Measurements from ENCODE around the gene SORCS3. TPM values are rescaled to one million over a fixed set of nuclear protein-coding genes. Genes with fewer than 3 reads are reported as not detected.

Gene SORCS3
- total RNA-seq, 1 experiment from 2014 or later, result not detected

DNA sequence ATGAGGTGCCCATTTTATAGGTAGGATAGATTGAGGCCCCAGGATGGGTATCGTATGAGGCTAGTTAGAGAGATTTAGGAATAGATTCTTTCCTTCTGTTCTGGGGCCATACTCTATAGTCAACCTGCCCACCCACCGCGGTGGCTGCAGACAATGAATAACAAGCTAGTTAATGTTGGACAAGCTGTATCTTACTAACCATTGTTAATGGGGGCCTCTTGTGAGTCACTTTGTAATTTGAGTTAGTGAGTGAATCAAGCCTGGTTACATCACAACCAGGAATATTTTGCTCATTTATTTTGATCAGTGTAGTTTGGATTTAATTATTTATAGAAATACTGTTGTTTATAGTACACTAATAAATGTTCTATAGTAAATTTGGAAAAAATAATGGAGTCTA is 7.3 kb downstream of the SORCS3 start:
- TF ChIP-seq, protein P1, sequence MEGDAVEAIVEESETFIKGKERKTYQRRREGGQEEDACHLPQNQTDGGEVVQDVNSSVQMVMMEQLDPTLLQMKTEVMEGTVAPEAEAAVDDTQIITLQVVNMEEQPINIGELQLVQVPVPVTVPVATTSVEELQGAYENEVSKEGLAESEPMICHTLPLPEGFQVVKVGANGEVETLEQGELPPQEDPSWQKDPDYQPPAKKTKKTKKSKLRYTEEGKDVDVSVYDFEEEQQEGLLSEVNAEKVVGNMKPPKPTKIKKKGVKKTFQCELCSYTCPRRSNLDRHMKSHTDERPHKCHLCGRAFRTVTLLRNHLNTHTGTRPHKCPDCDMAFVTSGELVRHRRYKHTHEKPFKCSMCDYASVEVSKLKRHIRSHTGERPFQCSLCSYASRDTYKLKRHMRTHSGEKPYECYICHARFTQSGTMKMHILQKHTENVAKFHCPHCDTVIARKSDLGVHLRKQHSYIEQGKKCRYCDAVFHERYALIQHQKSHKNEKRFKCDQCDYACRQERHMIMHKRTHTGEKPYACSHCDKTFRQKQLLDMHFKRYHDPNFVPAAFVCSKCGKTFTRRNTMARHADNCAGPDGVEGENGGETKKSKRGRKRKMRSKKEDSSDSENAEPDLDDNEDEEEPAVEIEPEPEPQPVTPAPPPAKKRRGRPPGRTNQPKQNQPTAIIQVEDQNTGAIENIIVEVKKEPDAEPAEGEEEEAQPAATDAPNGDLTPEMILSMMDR (conservative IDR thresholded peaks at IDR 0.05), result no peak
- Histone ChIP-seq H3K4me1 (replicated peaks; ENCODE audit: insufficient read depth) (no peaks in the 10 kb centered on the region), H3K4me2 (no peak overlapping the region), H3K27ac (no peak overlapping the region), H2AFZ (no peak overlapping the region), H3K36me3 (ENCODE audit: low read depth) (no peaks in the 10 kb centered on the region), H3K9me2 (ENCODE audit: insufficient read depth) (no peaks in the 10 kb centered on the region), H3K4me3 (no peak overlapping the region), H3F3A (ENCODE audit: insufficient read depth, low read depth) (no peaks in the 10 kb centered on the region), H4K20me1 (ENCODE audit: insufficient read depth) (no peaks in the 10 kb centered on the region), H3K27me3 (ENCODE audit: insufficient read depth, low read depth) (no peaks in the 10 kb centered on the region), H3K9me3 (ENCODE audit: insufficient read depth, low read depth) (no peaks in the 10 kb centered on the region), H3K79me2 (ENCODE audit: low read depth) (no peaks in the 10 kb centered on the region)
- DNase-seq, result no peak
- ChIA-PET POLR2A (ENCODE audit: unreplicated experiment) (no interaction called here), CTCF (no interaction called here)
- BruUV-seq (replicated peaks), result no TSS peak
- intact Hi-C loops (cut with micrococcal nuclease; ENCODE audit: unreplicated experiment), result no loop called here

DNA sequence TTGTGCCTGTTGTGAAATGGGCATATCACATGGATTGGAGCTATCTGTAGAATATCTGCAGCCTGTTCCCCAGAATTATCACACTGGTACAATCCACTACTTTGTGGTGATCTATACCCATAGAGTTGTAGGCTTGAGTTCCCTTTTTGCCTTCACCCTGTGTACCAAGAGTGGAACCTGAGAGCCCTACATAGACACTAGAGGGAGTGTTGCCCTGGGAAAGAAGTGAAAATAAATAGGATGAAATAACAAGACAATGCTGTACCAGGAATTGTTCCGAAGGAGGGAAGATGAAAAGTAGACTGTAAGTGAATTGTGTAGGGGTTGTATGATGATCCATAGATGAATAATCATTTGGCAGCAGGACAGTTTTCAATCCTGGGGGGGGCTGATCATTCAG is 9.0 kb downstream of the SORCS3 start:
- BruUV-seq (replicated peaks), result no TSS peak
- DNase-seq, result no peak
- H3K27me3 ChIP-seq (ENCODE audit: insufficient read depth, low read depth), result no peaks in the 10 kb centered on the region

DNA sequence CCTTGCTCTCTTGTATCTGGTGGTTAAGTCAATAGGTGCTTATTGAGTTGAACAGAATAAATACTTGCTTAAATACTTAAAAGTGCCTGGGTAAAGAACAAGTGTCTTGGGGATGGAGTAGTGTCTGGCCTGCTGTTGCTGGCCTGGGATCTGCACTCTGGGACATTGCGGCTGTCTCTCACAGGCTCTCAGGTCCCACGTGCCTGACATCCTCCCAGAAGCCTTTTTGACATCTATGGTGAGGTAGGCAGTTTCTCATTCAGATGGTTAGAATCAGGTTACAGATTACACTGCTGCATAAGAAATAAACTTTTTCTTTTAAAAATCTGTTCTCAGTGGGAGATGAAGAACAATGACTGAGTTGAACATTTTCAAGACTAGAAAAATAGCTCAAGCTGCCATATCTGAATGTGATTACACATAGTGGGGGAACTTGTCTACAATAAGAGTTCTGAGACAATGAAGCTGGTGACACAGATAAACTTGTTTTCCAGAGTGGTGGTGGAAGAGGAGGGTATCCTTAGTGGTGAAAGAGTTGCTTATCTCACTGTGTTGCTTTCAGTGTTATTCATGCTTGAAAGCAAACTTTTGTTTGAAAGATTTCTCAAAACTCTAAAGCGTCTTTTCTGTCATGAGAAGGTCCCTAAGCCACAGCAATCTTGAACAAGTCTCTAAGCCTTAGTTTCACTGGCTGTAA is 9.7 kb downstream of the SORCS3 start:
- Histone ChIP-seq H3K27ac (no peak overlapping the region), H3K4me3 (no peak overlapping the region), H3K4me2 (no peak overlapping the region), H2AFZ (no peak overlapping the region), H3K27me3 (ENCODE audit: insufficient read depth, low read depth) (no peaks in the 10 kb centered on the region), H3K36me3 (ENCODE audit: low read depth) (no peaks in the 10 kb centered on the region), H3K4me1 (replicated peaks; ENCODE audit: insufficient read depth) (no peaks in the 10 kb centered on the region), H3F3A (ENCODE audit: insufficient read depth, low read depth) (no peaks in the 10 kb centered on the region), H3K9me3 (ENCODE audit: insufficient read depth, low read depth) (no peaks in the 10 kb centered on the region), H3K79me2 (ENCODE audit: low read depth) (no peaks in the 10 kb centered on the region), H3K9me2 (ENCODE audit: insufficient read depth) (no peaks in the 10 kb centered on the region), H4K20me1 (ENCODE audit: insufficient read depth) (no peaks in the 10 kb centered on the region)
- no TSS peak for BruUV-seq (replicated peaks)
- DNase-seq, result no peak
- intact Hi-C loops (cut with micrococcal nuclease; ENCODE audit: unreplicated experiment), result no loop called here
- ChIA-PET CTCF (no interaction called here), POLR2A (ENCODE audit: unreplicated experiment) (no interaction called here)
- TF ChIP-seq, protein P1 (conservative IDR thresholded peaks at IDR 0.05), result no peak
- TF ChIP-seq EZH2 (IDR thresholded peaks at IDR 0.05; ENCODE audit: low read depth), result no peak

More for the DNA sequence above, 9.0 kb downstream of the SORCS3 start:
- CTCF ChIA-PET, result no interaction called here
- H4K20me1 ChIP-seq (ENCODE audit: insufficient read depth), result no peaks in the 10 kb centered on the region
- H3F3A ChIP-seq (ENCODE audit: insufficient read depth, low read depth), result no peaks in the 10 kb centered on the region
- H3K9me2 ChIP-seq (ENCODE audit: insufficient read depth), result no peaks in the 10 kb centered on the region
- H3K4me1 ChIP-seq (replicated peaks; ENCODE audit: insufficient read depth), result no peaks in the 10 kb centered on the region
- POLR2A ChIA-PET (ENCODE audit: unreplicated experiment), result no interaction called here
- no peak overlapping the region for H3K4me2 ChIP-seq
- H3K9me3 ChIP-seq (ENCODE audit: insufficient read depth, low read depth), result no peaks in the 10 kb centered on the region
- H3K4me3 ChIP-seq, result no peak overlapping the region
- H3K27ac ChIP-seq, result no peak overlapping the region
- TF ChIP-seq, protein P1 (conservative IDR thresholded peaks at IDR 0.05), result no peak
- TF ChIP-seq EZH2 (IDR thresholded peaks at IDR 0.05; ENCODE audit: low read depth), result no peak
- intact Hi-C loops (cut with micrococcal nuclease; ENCODE audit: unreplicated experiment), result no loop called here
- no peaks in the 10 kb centered on the region for H3K36me3 ChIP-seq (ENCODE audit: low read depth)
- H2AFZ ChIP-seq, result no peak overlapping the region
- no peaks in the 10 kb centered on the region for H3K79me2 ChIP-seq (ENCODE audit: low read depth)
